HCT116 (cell line): ENCODE results near the gene FAXDC2. TPM values are rescaled to one million over a fixed set of nuclear protein-coding genes. Genes with fewer than 3 reads are reported as not detected.

ENCODE experiments used
- ATAC-seq: fragments of 200-7000 bp; cut with Tn5 transposase; 2 replicates; pipeline ENCODE4 v1.9.1; 2020; ENCODE audit warnings: mild to moderate bottlenecking, moderate library complexity
- BruUV-seq: library from RNA; stranded (reverse); fragments of 400-500 nt; replicated peaks from 2 replicates; lab custom pipeline; 2021; lab: Mats Ljungman, UMichigan
- CTCF ChIA-PET: fragments of 300-600 bp; sonication (Branson Sonifier 250); formaldehyde crosslinking; loops from one replicate; lab custom pipeline; 2021; ENCODE audit warnings: antibody characterized with exemption; lab: Charles Lee
- POLR2A ChIA-PET: fragments of 300-600, 350-600 bp; sonication (Branson Sonifier 250); formaldehyde crosslinking; loops from one replicate; lab custom pipeline; 2021; ENCODE audit warnings: antibody characterized with exemption; lab: Charles Lee
- RAD21 ChIA-PET, 2 experiments: fragments of 300-600 bp; sonication (Branson Sonifier 250); formaldehyde crosslinking; loops; one replicate each; lab custom pipeline; 2023; ENCODE audit warnings: low total read pairs in 2 of 2; ENCODE audit not compliant: uncharacterized antibody in 2 of 2, unreplicated experiment in 2 of 2, low non-redundant PET in 1 of 2; lab: Charles Lee
- DNase-seq: peaks from one replicate; pipeline ENCODE4 v3.0.0-alpha.2; 2010; ENCODE audit warnings: low read depth, low spot score
- H2AFZ ChIP-seq: fragments of 200-600 bp; shearing (Covaris generic), sonication (generic); 2 replicates; pipeline ENCODE4 v1.6.1; 2017; ENCODE audit warnings: low read depth, mixed run types, mixed read lengths, antibody characterized with exemption, low read length; ENCODE audit not compliant: poor library complexity, severe bottlenecking
- H3K27ac ChIP-seq: 2 replicates; pipeline ENCODE4 v1.5.1; 2012; ENCODE audit warnings: low read depth, low read length
- H3K27me3 ChIP-seq: fragments of 200-600 bp; sonication (generic); 2 replicates; pipeline ENCODE4 v1.6.1; 2016; ENCODE audit warnings: mixed run types, low read length, mixed read lengths; ENCODE audit not compliant: insufficient read depth
- H3K36me3 ChIP-seq, 2 experiments: fragments of 200-500 bp in 1 of 2; fragments of 200-600 bp in 1 of 2; sonication (Bioruptor generic) in 1 of 2; sonication (generic) in 1 of 2; 2 replicates each; pipeline versions ENCODE4 v1.5.1 to v1.6.1; 2014 to 2016; ENCODE audit warnings: low read length in 2 of 2, inconsistent platforms in 1 of 2, mixed read lengths in 1 of 2, mixed run types in 1 of 2; ENCODE audit not compliant: insufficient read depth in 2 of 2, control insufficient read depth in 1 of 2
- H3K4me1 ChIP-seq, 2 experiments: fragments of 200-600 bp in 1 of 2; sonication (generic) in 1 of 2; 2 replicates each; pipeline versions ENCODE4 v1.5.1 to v1.6.1; 2012 to 2017; ENCODE audit warnings: low read length in 2 of 2, inconsistent platforms in 1 of 2, mild to moderate bottlenecking in 1 of 2, mixed read lengths in 1 of 2, mixed run types in 1 of 2, moderate library complexity in 1 of 2; ENCODE audit not compliant: insufficient read depth in 2 of 2, control insufficient read depth in 1 of 2
- H3K4me2 ChIP-seq: fragments of 200-600 bp; sonication (generic); 2 replicates; pipeline ENCODE4 v1.6.1; 2017; ENCODE audit warnings: mixed run types, low read length, mixed read lengths
- H3K4me3 ChIP-seq, 2 experiments: fragments of 200-600 bp in 1 of 2; sonication (generic) in 1 of 2; replicated peaks in 1 of 2; 2 replicates each; pipeline ENCODE4 v1.5.1; 2011 to 2016; ENCODE audit warnings: low read length in 2 of 2, control low read depth in 1 of 2, low read depth in 1 of 2, mild to moderate bottlenecking in 1 of 2, mixed read lengths in 1 of 2, mixed run types in 1 of 2
- H3K79me2 ChIP-seq: fragments of 200-600 bp; sonication (generic); 2 replicates; pipeline ENCODE4 v1.6.1; 2017; ENCODE audit warnings: mild to moderate bottlenecking, mixed run types, low read length, moderate library complexity, mixed read lengths; ENCODE audit not compliant: insufficient read depth
- H3K9ac ChIP-seq: fragments of 200-600 bp; sonication (generic); 2 replicates; pipeline ENCODE4 v1.6.1; 2016; ENCODE audit warnings: low read length, mixed read lengths
- H3K9me2 ChIP-seq: fragments of 200-600 bp; sonication (generic), shearing (Covaris generic); 2 replicates; pipeline ENCODE4 v1.6.1; 2017; ENCODE audit warnings: mixed run types, mild to moderate bottlenecking, moderate library complexity; ENCODE audit not compliant: insufficient read depth
- H3K9me3 ChIP-seq, 2 experiments: fragments of 200-500 bp in 1 of 2; fragments of 200-600 bp in 1 of 2; sonication (Bioruptor generic) in 1 of 2; sonication (generic) in 1 of 2; 2 replicates each; pipeline ENCODE4 v1.6.1; 2014 to 2017; ENCODE audit warnings: low read length in 2 of 2, mixed read lengths in 2 of 2, inconsistent platforms in 1 of 2, low read depth in 1 of 2, mild to moderate bottlenecking in 1 of 2, mixed run types in 1 of 2, moderate library complexity in 1 of 2; ENCODE audit not compliant: control insufficient read depth in 1 of 2, insufficient read depth in 1 of 2
- H4K20me1 ChIP-seq: fragments of 200-600 bp; sonication (generic), shearing (Covaris generic); 2 replicates; pipeline ENCODE4 v1.6.1; 2017; ENCODE audit warnings: mixed run types, mild to moderate bottlenecking, moderate library complexity; ENCODE audit not compliant: insufficient read depth
- CEBPB ChIP-seq: IDR thresholded peaks from 2 replicates; pipeline ENCODE4 v1.6.1; 2012; ENCODE audit warnings: low read depth
- EGR1 ChIP-seq: IDR thresholded peaks from 2 replicates; pipeline ENCODE4 v1.6.1; 2012; ENCODE audit warnings: low read depth
- POLR2A ChIP-seq: IDR thresholded peaks from 2 replicates; pipeline ENCODE4 v1.7.0; 2011; ENCODE audit warnings: borderline replicate concordance; ENCODE audit not compliant: insufficient read depth, insufficient read length; ENCODE audit errors: extremely low read depth
- REST ChIP-seq: IDR thresholded peaks from 2 replicates; pipeline ENCODE4 v1.6.1; 2012; ENCODE audit warnings: low read depth
- SIN3A ChIP-seq: IDR thresholded peaks from 2 replicates; pipeline ENCODE4 v1.6.1; 2012; ENCODE audit warnings: low read depth
- SP1 ChIP-seq: IDR thresholded peaks from 2 replicates; pipeline ENCODE4 v1.6.1; 2012; ENCODE audit warnings: low read depth
- SRF ChIP-seq: IDR thresholded peaks from 2 replicates; pipeline ENCODE4 v1.6.1; 2012; ENCODE audit warnings: low read depth
- YY1 ChIP-seq: IDR thresholded peaks from 2 replicates; pipeline ENCODE4 v1.6.1; 2011; ENCODE audit warnings: low read length, low read depth, moderate library complexity, mild to moderate bottlenecking; ENCODE audit not compliant: insufficient replicate concordance; ENCODE audit errors: extremely low read depth
- ZBTB33 ChIP-seq: IDR thresholded peaks from 2 replicates; pipeline ENCODE4 v1.6.1; 2011; ENCODE audit warnings: mild to moderate bottlenecking, low read length, moderate library complexity; ENCODE audit not compliant: insufficient replicate concordance; ENCODE audit errors: extremely low read depth
- ZFX ChIP-seq: fragments of 450-650 bp; IDR thresholded peaks from 2 replicates; pipeline ENCODE4 v1.6.1; 2017
- intact Hi-C: fragments of 100-400 bp; cut with micrococcal nuclease; formaldehyde crosslinking; loops from 2 replicates; pipeline ENCODE4 v1.10.0; 2022
- total RNA-seq: library from RNA; stranded (reverse); gene quantifications from one replicate; pipeline ENCODE4 v1.2.1, GENCODE V29; 2021; ENCODE audit not compliant: unreplicated experiment

FAXDC2 gene
- total RNA-seq, 1 experiment from 2014 or later = 0.22 TPM

- TF ChIP-seq ZBTB33 = no peak
Observed at GRCh38 chr5:154791535-154791934, 58.9 kb downstream of the FAXDC2 start (continued).

GRCh38 chr5:154788212-154788611 lies 62.2 kb downstream of the FAXDC2 start:
- ATAC-seq (no peak), DNase-seq (no peak)
- RAD21 ChIA-PET = no interaction called here
- H3K79me2 ChIP-seq = peaks cover 94% of the 10 kb centered on the region
- TF ChIP-seq EGR1 (no peak), SP1 (no peak), ZFX (no peak)
- TF ChIP-seq, all 23 proteins: peak for 0
- Histone ChIP-seq H3K4me2 (no peak overlapping the region), H3K4me1 (no peaks in the 10 kb centered on the region), H3K27me3 (no peaks in the 10 kb centered on the region), H3K9me3 (no peaks in the 10 kb centered on the region), H3K27ac (no peak overlapping the region), H4K20me1 (peaks cover 29% of the 10 kb centered on the region; the same call in 1 of the 2 replicates), H3K9ac (no peak overlapping the region), H3K36me3 (peaks cover 8 to 37% of the 10 kb centered on the region in 2 experiments; a peak in 3 of 4 replicates), H2AFZ (no peak overlapping the region), H3K9me2 (no peaks in the 10 kb centered on the region), H3K4me3 (no peak overlapping the region)
- intact Hi-C loops = no loop called here
- BruUV-seq = no TSS peak
- CTCF ChIA-PET = no interaction called here
- POLR2A ChIA-PET = no interaction called here

- no TSS peak for BruUV-seq
- RAD21 ChIA-PET = no interaction called here
- Histone ChIP-seq H3K36me3 (peaks cover 2 to 20% of the 10 kb centered on the region in 2 experiments; a peak in 2 of 4 replicates), H3K9me3 (no peaks in the 10 kb centered on the region), H3K9me2 (no peaks in the 10 kb centered on the region), H3K27ac (no peak overlapping the region), H3K4me3 (no peak overlapping the region), H3K4me2 (no peak overlapping the region), H3K27me3 (no peaks in the 10 kb centered on the region), H2AFZ (no peak overlapping the region), H3K9ac (no peak overlapping the region), H4K20me1 (peaks cover 39% of the 10 kb centered on the region; the same call in 1 of the 2 replicates), H3K4me1 (no peaks in the 10 kb centered on the region; a peak in 1 of 4 replicates), H3K79me2 (peaks cover 96% of the 10 kb centered on the region)
- ATAC-seq = no peak
- intact Hi-C loops = no loop called here
- no peak for DNase-seq
- POLR2A ChIA-PET = no interaction called here
- CTCF ChIA-PET = no interaction called here
- TF ChIP-seq SIN3A (no peak), SRF (no peak), CEBPB (no peak), ZFX (no peak), YY1 (no peak), POLR2A (no peak), EGR1 (no peak), REST (no peak)
Observed at GRCh38 chr5:154786414-154786813, 64.0 kb downstream of the FAXDC2 start.
